ENCODE measurements around the gene RAB25.

RAB25 gene

DNA sequence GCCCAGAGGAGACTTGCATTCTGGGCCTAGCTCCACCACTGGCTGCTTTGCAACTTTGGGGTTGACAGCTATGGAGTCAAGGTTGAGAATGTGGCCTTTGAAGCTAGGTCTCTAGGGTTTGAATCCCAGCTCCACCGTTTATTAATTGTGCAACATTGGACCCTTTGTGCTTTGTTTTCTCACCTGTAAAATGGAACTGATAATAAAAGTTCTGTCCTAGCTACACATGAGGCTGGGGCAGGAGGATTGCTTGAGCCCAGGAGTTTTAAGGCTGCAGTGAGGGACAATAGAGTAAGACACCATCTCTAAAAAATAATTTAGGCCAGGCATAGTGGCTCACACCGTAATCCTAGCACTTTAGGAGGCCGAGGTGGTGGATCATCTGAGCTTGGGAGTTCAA, 38.3 kb downstream of the RAB25 start:
- Mint-ChIP-seq H3K27ac (peak overlapping the region; percentile 85), H3K4me1 (peaks cover 72% of the 10 kb centered on the region), H3K9me3 (no peaks in the 10 kb centered on the region), H3K4me3 (no peak overlapping the region), H3K36me3 (no peaks in the 10 kb centered on the region), H3K27me3 (no peaks in the 10 kb centered on the region)
- no peak for ATAC-seq

DNA sequence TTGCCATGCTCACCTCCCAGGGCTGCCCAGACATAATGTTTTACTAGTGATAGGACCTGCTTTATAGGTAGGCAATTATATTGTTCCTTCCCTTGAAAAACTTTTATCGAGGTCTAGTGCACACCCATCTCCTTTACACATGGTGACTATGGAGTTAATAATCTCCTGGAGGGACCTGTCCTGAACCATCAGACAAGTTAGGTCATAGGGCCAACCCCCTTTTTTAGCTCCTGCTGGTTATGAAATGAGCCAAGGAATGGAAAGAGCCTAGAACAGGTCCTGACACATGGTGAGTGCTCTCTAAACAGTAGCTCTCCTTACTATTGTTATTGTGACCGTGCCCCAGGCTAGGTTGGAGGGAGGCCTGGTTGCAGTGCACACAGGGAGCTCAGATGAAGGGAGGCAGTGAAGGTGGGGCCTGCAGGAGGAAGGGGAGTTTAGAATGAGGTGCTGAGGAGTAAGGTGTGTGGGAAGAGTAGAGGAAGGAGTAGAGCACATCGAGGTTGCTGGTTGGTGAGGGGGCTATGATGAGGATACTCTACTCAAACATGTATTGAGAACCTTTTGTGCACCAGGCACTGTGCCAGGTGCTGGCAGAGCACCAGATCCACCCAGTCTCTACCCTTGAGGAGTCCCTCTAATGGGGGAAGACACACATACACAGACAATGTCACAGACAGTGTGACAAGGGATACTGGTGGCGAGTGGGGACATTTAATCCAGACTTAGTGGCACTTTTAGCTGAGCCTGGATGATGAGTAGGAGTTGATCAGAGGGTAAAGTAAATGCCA, 39.4 kb downstream of the RAB25 start:
- H3K4me1 Mint-ChIP-seq: peaks cover 81% of the 10 kb centered on the region
- ATAC-seq: no peak
- peak overlapping the region; percentile 62 for H3K27ac Mint-ChIP-seq
- no peak overlapping the region for H3K4me3 Mint-ChIP-seq
- no peaks in the 10 kb centered on the region for H3K27me3 Mint-ChIP-seq
- no peaks in the 10 kb centered on the region for H3K36me3 Mint-ChIP-seq
- H3K9me3 Mint-ChIP-seq: no peaks in the 10 kb centered on the region

DNA sequence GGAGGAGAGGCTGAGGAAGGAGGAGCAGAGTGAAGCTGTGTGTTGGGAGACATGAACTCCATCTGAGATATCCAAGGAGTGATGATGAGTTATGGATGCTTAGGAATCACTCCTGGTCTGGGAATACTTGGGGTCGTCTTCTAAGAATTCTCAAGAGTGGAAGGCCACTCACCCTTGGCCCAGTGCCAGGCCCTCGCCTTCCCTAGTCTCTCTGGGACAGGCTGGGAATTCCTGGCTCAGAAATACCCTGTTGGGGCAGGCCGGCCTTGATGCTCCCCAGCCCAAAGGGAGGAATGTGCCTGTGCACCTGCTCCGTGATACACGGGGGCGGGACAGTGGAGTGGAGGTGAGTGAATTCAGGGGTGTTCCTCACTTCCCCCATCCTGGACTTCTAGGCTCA, 40.9 kb downstream of the RAB25 start:
- ATAC-seq: no peak
- H3K36me3 Mint-ChIP-seq: no peaks in the 10 kb centered on the region
- no peaks in the 10 kb centered on the region for H3K27me3 Mint-ChIP-seq
- peaks cover 81% of the 10 kb centered on the region for H3K4me1 Mint-ChIP-seq
- no peaks in the 10 kb centered on the region for H3K9me3 Mint-ChIP-seq
- peak overlapping the region; percentile 62 for H3K27ac Mint-ChIP-seq
- no peak overlapping the region for H3K4me3 Mint-ChIP-seq

DNA sequence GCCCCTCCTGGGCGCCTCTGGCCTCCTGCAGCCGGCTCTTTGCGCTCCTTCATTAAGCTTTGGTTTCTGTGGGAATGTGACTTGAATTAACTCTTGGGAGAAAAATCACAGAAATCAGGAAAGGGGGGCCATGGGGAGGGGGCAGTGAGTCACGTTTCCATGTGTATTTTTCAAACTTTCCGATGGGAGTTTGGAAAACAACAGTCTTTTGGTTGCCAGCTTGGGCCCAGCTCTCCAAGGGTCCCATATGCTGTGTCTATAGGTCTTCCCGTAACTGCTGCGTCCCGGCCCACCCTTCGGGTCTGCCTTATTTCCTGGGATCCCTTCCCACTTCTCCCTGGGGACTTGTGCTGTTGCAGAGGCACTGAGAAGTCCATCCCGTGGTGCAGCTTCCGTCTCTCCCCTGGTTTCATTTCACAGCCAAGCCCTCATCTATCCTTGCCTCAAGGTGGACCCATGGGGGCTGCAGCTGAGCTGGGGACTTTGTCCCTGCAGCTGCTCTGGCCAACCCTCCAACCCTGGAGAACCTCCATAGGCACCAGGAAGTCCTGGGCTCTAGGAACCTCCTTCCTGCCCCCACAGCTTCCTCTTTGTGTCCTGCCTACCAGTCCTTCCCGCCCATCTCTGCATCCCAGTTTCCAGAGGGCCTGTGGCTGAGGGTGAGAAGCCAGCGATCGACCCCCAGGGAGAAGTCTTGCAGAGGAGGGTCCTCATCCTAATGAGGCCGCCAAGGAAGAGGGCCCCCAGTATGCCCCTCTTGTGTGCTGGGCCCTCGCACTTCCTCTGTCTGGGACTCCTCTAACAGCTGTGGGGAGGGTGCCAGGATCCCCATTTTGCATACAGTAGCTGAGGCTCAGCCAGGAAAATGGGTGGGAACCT, 41.9 kb downstream of the RAB25 start:
- H3K4me1 Mint-ChIP-seq: peaks cover 80% of the 10 kb centered on the region
- no peaks in the 10 kb centered on the region for H3K27me3 Mint-ChIP-seq
- H3K4me3 Mint-ChIP-seq: no peak overlapping the region
- no peak for ATAC-seq
- H3K27ac Mint-ChIP-seq: peak overlapping the region; percentile 98
- no peaks in the 10 kb centered on the region for H3K9me3 Mint-ChIP-seq
- H3K36me3 Mint-ChIP-seq: no peaks in the 10 kb centered on the region

DNA sequence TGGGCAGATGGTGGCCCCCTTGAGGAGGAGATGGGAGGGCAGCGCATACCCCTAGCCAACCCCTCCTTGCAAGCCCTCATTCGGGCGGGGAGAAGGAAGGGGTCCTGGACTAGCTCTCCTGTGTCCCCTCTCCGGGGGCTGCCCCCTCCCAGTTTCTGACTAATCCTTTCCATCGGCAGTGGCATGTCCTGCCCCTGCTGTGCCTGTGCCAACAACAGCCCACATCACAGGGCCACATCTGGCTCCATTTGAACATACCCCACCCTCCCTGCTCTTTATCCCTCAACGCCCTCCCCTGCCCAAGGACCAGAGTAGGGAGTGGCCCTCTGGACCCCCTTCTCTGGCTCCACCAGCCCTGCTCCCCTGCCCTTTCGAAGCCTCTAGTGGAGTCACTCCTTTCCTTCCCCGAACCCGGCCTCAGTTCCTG, 42.6 kb downstream of the RAB25 start:
- peak overlapping the region; percentile 98 for H3K27ac Mint-ChIP-seq
- H3K27me3 Mint-ChIP-seq: no peaks in the 10 kb centered on the region
- H3K9me3 Mint-ChIP-seq: no peaks in the 10 kb centered on the region
- peaks cover 80% of the 10 kb centered on the region for H3K4me1 Mint-ChIP-seq
- H3K4me3 Mint-ChIP-seq: peak overlapping the region; percentile 16
- H3K36me3 Mint-ChIP-seq: no peaks in the 10 kb centered on the region
- no peak for ATAC-seq

DNA sequence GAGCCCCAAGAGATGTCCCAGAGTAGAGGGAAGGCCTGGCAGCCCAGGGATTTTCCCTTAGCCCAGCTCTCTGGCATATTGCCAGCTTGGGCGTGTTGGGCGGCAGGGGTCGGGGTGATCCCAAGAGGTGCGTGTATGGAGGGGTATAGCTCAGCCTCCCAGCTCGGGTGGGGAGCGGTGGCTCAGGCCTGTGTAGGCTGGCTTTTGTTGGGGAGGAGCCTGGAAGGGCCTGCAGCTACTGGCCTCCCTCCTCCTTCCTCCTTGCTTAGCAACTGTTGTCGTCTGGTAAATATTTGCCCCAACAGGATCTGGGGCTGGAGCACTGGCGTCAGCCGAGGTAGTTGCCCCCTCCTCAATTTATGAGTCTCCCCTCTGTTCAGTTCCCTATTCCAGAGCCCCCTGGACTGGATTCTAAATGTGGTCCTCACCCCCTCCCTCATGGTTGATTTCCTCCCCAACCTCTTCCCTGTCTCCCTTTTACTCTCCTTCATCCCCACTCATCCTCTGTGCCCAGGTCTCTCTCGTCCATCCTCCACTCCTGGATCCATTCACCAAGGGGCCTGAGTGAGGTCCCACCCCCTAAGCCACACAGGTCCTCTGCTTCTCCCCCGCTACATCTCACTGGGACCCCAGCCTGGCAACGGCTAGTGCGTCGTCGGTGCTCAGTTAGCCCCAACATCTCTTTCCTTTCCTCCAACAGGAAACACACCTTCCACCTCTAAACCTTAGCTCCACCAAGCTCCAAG, 43.3 kb downstream of the RAB25 start:
- Mint-ChIP-seq H3K4me3 (peak overlapping the region; percentile 3), H3K4me1 (peaks cover 84% of the 10 kb centered on the region), H3K9me3 (no peaks in the 10 kb centered on the region), H3K27me3 (no peaks in the 10 kb centered on the region), H3K36me3 (no peaks in the 10 kb centered on the region), H3K27ac (peak overlapping the region; percentile 98)
- ATAC-seq: peak; percentile 17

DNA sequence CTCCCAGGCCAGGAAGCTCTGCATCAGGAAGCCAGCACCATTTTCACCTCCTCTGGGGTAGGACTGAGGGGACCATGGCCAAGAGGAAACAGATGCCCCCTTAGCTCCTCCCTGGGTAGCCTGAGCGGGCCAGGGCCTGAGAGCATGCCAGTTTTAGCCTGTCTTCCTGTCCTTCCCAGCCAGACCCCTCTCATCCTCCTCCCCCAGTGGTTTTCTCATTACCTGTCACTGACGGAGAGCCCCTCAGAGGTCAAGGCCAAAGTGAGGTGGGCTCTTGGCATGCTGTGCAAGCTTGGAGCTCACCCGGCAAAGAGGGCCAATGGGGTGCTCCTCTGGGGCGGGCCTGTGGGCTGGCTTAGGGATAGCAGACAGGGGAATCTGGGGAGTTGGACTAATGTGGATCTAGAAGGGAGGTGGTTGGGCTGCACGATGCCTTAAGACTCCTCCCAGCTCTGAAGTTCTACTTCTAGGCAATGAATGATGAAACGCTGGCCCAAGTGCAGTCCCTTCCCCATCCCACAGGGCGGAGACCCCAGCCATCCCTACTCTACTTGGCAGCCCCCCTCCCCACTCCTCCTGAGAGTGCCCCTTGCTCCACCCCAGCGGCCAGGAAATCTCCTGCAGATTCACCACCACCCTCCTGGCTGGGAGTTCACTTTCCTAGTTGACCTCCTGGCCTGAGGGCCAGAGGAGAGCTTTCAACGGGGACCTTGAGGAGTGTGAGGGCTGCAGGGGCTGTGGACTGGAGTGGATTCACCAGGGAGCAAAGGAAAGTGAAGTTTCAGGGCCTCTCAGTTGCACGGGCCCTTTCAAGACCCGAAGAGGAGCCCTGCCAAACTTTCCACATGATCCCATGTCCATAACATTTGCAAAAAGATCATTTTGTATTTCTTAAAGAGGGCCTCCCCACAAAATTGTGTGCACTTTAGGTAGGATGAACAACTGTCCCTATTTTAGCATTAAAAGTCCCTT, 44.2 kb downstream of the RAB25 start:
- ATAC-seq: no peak
- Mint-ChIP-seq H3K27ac (peak overlapping the region; percentile 98), H3K4me1 (peaks cover 88% of the 10 kb centered on the region), H3K9me3 (no peaks in the 10 kb centered on the region), H3K4me3 (peak overlapping the region; percentile 87), H3K27me3 (no peaks in the 10 kb centered on the region), H3K36me3 (no peaks in the 10 kb centered on the region)

DNA sequence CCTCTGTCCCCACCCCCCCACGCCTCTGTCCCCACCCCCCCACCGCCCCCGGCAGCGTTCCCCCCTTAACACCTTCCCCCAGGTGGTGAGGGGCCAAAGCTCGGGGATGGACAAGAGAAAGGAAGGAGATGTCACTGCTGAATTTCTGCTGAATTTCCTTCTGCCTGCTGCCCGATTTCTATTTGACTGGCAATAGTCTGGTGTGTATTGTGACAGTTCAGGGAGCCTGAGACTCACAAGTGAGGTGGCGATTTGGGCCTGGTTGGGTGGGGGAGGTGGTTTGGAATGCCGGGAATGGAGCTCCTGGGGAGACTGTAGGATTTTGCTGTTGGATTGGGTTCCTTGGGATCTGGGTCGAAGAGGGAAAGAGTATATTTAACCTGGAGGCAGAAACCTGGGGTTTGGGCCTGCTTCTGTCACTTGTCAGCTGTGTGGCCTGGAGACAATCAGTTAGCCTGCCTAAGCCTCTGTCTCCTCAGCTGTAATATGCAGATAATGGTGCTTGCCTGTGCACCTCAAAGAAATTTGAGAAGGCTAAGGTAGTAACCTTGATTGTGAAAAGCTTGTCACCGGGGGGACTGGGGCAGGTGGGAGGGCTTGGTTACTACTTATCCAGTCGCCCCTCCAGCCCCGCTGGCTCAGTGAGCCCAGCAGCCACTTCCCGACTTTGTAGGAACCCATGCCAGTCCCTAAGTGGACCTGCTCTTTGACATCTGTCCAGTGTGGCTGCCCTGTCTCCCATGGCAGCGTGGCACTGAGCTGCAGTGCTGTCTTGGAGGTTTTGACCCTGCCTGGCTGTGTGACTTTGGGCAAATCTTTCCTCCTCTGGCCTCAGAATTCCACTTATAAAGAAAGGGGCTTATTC, 45.9 kb downstream of the RAB25 start:
- Mint-ChIP-seq H3K27me3 (no peaks in the 10 kb centered on the region), H3K36me3 (no peaks in the 10 kb centered on the region)

DNA sequence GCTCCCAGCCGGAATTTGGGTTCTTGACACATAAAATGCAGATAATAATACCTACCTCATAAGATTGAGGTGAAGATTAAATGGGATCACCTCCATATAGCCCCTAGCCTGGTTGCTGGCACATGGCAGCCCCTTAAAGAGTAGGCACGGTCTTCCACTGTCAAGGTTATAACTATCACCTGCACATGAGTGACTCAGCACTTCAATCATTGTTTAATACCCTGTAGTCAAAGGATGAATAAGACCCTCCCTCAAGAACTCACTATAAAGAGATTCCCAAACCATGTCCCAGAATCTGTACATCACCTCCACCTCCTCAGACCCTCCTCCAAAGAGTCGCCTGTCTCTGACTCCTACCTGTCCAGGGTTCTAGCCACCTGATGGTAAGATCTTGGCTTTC, 47.1 kb downstream of the RAB25 start:
- peaks cover 83% of the 10 kb centered on the region for H3K4me1 Mint-ChIP-seq
- H3K36me3 Mint-ChIP-seq: no peaks in the 10 kb centered on the region
- no peaks in the 10 kb centered on the region for H3K9me3 Mint-ChIP-seq
- peak overlapping the region; percentile 46 for H3K4me3 Mint-ChIP-seq
- ATAC-seq: no peak
- H3K27me3 Mint-ChIP-seq: no peaks in the 10 kb centered on the region
- peak overlapping the region; percentile 98 for H3K27ac Mint-ChIP-seq

More for the DNA sequence above, 45.9 kb downstream of the RAB25 start:
- H3K4me3 Mint-ChIP-seq: peak overlapping the region; percentile 87
- H3K9me3 Mint-ChIP-seq: no peaks in the 10 kb centered on the region
- peak; percentile 70 for ATAC-seq
- peaks cover 83% of the 10 kb centered on the region for H3K4me1 Mint-ChIP-seq
- H3K27ac Mint-ChIP-seq: peak overlapping the region; percentile 98

DNA sequence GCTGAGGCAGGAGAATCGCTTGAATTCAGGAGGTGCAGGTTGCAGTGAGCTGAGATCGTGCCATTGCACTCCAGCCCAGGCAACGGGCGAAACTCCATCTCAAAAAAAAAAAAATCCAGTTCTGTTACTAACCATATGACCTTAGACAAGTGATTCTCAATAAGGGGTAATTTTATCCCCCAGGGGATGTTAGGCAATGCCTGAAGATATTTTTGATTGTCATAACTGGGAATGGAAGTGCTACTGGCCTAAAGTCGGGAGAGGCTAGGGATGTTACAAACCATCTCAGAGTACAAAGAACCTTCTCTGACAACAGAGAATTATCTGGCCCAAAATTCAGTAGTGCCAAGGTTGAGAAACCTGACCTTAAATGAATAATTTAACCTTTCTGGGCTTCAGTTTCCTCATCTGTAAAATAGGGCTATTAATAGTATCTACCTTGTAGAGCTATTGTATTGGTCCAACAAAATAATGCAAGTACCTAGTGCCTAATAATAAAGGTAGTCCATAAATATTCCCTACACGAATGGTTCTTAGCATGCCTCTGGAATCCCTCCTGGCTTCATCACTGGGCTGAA, 47.8 kb downstream of the RAB25 start:
- peaks cover 83% of the 10 kb centered on the region for H3K4me1 Mint-ChIP-seq
- peak overlapping the region; percentile 98 for H3K27ac Mint-ChIP-seq
- no peaks in the 10 kb centered on the region for H3K36me3 Mint-ChIP-seq
- H3K9me3 Mint-ChIP-seq: no peaks in the 10 kb centered on the region
- no peak for ATAC-seq
- peak overlapping the region; percentile 46 for H3K4me3 Mint-ChIP-seq
- no peaks in the 10 kb centered on the region for H3K27me3 Mint-ChIP-seq

DNA sequence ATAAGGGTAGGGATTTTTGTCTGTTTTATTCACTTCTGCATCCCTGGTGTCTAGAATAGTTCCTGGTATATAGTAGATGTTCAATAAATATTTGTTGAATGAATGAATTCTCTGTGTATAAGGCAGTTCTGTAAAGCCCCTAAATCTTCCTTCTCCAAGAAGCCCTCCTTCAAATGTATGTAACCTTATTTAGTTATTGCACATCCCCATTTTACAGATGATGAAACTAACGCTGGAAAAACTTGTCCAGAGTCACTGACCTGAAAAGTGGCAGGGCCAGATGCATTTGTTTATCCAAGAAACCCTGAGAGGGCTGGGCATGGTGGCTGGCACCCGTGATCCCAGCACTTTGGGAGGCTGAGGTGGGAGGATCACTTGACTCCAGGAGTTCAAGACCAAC, 49.3 kb downstream of the RAB25 start:
- H3K27ac Mint-ChIP-seq: no peak overlapping the region
- no peak for ATAC-seq
- H3K36me3 Mint-ChIP-seq: peaks cover 5% of the 10 kb centered on the region
- no peaks in the 10 kb centered on the region for H3K9me3 Mint-ChIP-seq
- peaks cover 83% of the 10 kb centered on the region for H3K4me1 Mint-ChIP-seq
- H3K27me3 Mint-ChIP-seq: no peaks in the 10 kb centered on the region
- H3K4me3 Mint-ChIP-seq: no peak overlapping the region

DNA sequence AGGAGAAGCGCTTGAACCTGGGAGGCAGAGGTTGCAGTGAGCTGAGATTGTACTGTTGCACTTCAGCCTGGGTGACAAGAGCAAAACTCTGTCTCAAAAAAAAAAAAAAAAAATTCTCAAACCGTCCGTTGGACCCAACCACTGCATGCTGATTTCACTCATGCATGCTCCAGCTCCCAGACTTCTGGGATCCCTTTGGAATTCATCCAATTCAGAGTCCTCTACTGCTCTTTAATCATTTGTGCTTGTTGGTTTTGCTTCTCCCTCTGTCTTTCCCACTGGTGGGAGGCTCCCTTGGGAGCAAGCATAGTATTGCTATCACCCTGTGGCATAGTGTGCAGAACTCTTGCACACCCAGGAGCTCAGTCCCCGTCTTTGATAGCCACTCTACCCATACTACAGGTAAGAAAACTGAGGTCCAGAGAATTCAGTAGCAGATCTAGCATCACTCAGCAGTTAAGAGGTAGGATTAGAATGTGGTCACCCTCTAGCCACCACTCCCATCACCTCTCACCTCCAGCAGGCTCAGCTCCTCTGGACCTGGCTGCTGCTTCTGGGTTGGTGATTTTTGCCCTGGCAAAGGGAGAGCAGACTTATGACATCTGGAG, 50.5 kb downstream of the RAB25 start:
- no peak for ATAC-seq
- no peak overlapping the region for H3K27ac Mint-ChIP-seq
- H3K36me3 Mint-ChIP-seq: peaks cover 11% of the 10 kb centered on the region
- no peaks in the 10 kb centered on the region for H3K9me3 Mint-ChIP-seq
- no peak overlapping the region for H3K4me3 Mint-ChIP-seq
- peaks cover 5% of the 10 kb centered on the region for H3K27me3 Mint-ChIP-seq
- H3K4me1 Mint-ChIP-seq: peaks cover 81% of the 10 kb centered on the region
